ENCODE data around the gene MLC1.

GRCh38 chr22:50056214-50056972 is 28.8 kb downstream of the MLC1 start:
- no peak for TF ChIP-seq TARDBP (IDR thresholded peaks at IDR 0.05)
- no peak for TF ChIP-seq FOXK2 (IDR thresholded peaks at IDR 0.05)
- no peak for TF ChIP-seq SP1 (IDR thresholded peaks at IDR 0.05)
- no peak for TF ChIP-seq FOXM1 (IDR thresholded peaks at IDR 0.05; ENCODE audit: borderline replicate concordance)
- TF ChIP-seq HDGF (IDR thresholded peaks at IDR 0.05; ENCODE audit: borderline replicate concordance), result no peak
- no peak for TF ChIP-seq CTBP1 (IDR thresholded peaks at IDR 0.05; ENCODE audit: borderline replicate concordance)
- TF ChIP-seq FOXA1 (IDR thresholded peaks at IDR 0.05), result no peak
- no peak for TF ChIP-seq LEF1 (IDR thresholded peaks at IDR 0.05; ENCODE audit: borderline replicate concordance)
- no peak for TF ChIP-seq PKNOX1 (IDR thresholded peaks at IDR 0.05)
- no peak for TF ChIP-seq BHLHE40 (IDR thresholded peaks at IDR 0.05; ENCODE audit: borderline replicate concordance)
- no peak for TF ChIP-seq NFRKB (IDR thresholded peaks at IDR 0.05)
- no peak for TF ChIP-seq ELF4 (IDR thresholded peaks at IDR 0.05)
- no peak for TF ChIP-seq SUZ12 (IDR thresholded peaks at IDR 0.05)
